Measurements from ENCODE around the gene RAB11FIP4.

The RAB11FIP4 gene

DNA sequence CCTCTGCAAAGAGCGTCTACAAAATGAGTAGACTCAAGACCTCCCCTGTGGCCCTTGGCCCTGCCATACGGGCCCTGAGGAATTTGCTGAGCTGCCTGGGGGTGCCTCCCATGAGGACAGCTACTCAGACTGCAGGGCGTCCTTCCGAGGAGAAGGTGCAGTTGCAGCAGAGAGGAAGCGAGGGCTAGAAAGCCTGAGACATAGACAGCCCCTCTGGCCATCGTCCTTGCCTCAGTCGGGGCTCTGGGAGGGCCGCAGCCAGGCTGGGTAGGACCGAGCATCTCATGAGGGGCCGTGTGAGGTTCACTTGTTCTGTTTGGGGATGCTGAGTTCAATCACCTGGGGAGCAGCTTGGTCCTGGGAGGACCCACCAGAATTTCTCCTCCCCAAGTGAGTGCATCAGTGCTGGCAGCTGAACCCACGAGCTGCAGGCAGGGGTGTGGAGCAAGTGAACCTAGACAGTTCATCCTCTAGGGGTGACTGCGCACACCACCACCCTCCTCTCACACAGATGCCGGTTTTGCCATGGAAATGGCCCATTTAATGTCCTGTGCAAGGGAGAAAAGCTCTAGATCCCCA lies 20.3 kb downstream of the RAB11FIP4 start:
- DNase-seq (ENCODE audit: low read depth) = no peak

DNA sequence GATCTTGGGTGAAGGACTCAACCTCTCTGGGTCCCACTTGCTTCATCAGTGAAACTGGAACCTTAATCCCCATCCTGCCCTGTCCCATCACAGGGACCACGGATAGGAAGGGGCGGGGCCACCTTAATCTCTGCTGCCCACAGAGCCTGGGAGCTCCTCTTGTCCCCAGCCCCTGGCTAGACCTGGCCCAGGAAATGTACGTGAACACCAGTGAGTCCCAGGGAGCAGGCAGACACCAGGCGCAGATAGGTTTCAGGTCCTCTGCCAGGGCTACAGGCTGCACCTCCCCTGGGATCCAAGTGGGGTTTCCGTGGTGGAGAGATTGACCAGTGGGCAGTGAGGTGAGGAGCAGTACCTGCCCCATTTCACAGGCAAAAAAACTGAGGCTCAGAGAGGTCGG lies 21.0 kb downstream of the RAB11FIP4 start:
- DNase-seq (ENCODE audit: low read depth) = no peak

DNA sequence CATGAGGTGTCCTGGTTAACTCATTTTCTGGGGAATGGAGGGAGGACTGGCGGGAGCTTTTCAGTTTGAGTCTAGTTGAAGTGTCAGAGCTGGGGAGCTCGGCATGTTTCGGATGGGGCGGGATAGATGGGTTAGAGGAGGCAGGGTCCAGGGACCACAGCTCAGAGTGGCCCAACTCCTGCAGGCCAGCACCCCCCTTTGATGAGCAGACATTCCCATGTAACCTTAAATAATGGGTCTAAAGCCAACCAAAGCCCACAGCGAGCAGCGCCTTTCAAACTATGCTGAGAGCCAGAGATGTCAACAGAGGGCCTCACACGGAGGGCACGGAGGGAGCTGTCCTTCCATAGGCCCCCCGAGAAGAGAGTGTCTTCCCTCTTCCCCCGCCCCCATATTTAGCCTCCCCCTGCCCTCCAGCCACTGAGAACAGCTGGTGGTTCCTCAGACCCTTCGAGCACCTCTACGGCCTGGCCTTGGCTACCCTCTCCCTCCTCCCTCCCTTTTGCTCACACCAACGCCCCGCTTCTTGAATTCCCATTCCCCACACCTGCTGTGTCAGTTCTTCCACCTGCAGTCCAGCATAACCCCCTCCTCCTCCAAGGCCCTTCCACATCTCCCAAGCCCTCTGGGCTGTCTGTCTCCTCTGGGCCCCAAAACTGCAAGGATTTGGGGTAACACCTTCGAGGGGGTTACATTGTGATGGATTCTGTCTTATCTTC lies 21.8 kb downstream of the RAB11FIP4 start:
- no peak for DNase-seq (ENCODE audit: low read depth)

DNA sequence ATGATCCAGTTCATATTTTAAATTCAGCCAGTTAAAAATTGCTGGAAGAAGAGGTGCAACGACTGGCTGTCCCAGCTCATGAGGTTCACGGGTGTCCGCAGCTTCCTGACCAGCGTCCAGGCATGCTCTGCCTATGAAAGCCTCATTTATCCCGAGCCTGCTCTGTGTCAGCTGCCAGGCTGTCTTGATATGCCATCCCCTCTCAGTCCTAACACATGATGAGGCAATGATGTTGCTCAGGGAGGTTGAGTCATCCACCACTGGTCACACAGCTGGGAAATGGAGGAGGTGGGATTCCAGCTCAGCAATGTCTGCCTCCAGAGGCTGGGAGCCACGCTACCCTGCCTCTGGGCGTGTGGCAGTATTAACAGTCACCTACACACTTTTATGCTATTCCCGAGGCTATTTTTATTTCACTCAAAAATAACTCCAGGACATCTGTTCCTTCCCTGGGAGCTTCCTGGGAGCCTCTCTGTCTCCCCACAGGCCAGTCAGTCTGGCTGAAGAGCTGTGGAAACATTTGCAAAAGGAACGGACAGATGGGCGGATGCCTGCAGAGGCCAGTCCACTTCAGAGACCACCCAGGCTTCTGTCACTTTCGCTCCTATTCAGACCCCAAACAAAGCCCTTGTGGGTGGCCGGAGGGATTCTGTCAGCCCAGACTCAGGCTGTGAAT lies 22.5 kb downstream of the RAB11FIP4 start:
- no peak for DNase-seq (ENCODE audit: low read depth)

DNA sequence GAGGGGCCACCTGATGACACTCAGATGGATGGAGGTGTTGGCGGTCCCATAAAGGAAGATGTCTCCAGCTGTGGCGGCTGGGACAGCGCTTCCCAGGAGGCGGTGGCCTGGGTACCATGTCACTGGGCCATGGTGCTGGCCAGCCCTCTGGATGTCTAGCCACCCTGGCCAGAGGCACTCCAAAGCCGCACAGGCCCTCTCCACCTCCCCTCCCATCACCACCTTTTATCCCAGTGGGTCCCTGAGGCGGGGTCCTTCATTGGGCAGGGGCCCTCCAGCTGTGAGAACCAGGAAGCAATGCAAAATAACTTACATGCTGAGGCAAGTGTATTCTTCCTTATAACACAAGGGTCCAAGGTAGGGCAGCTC lies 23.1 kb downstream of the RAB11FIP4 start:
- DNase-seq (ENCODE audit: low read depth) = no peak

DNA sequence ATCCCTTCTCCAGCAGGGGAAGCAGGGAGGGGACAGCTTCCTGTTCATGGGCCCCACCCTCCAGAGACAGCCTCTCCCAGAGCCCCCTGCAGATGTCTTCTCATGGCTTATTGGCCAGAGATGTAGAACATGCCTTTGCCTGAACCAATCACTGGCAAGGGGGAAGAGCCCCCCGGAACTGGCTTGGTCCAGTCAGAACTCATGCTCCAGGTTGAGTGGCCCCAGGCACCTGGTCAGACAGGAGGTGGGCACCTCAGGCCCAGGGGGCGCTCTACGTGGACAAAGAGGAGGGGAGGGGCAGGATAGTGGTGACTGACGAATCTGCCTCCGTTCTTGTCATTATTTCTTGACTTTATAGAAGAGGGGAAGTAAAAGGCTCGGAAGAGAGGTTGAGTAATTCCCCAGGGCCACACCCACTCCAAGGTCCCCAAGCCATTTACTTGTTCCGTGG lies 23.6 kb downstream of the RAB11FIP4 start:
- DNase-seq (ENCODE audit: low read depth) = no peak

DNA sequence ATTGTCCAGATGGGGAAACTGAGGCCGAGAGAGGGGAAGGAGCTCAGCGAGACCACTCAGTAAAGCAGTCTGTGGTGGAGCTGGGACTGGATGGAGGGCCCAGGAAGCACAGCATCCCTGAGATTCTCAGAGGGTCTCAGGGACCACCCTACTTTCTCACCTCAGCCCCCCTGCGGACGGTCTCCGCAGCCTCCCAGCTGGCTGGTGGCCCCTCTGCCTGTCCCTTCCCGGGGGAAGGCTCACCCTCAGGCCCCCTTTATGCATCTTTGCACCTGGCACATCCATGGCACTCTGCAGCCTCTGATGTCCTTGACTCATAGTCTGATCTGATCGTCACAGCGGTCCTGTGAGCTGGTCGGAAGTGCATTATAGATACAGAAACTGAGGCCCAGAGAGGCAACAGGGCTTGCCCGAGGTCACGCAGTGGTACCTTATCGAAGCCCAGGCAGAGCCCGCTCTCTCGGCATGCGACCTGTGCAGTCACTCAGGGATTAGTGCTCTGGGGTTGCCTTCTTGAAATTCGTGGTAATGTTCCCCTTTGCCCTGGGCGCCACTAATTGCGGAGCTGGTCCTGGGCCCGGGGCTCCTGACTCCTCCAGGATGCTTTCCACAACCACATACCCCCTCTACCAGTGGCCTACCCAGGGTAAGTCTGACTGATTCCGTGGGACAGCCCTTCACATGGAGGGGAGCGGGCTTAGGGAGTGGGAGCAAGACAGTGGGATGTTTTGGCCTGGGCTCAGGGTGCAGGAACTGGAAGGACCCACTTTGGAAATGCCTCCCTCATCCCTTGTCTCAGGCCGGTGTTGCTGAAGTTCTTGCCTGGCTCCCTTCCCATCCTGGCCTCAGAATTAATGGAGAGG lies 24.4 kb downstream of the RAB11FIP4 start:
- DNase-seq (ENCODE audit: low read depth) = no peak

DNA sequence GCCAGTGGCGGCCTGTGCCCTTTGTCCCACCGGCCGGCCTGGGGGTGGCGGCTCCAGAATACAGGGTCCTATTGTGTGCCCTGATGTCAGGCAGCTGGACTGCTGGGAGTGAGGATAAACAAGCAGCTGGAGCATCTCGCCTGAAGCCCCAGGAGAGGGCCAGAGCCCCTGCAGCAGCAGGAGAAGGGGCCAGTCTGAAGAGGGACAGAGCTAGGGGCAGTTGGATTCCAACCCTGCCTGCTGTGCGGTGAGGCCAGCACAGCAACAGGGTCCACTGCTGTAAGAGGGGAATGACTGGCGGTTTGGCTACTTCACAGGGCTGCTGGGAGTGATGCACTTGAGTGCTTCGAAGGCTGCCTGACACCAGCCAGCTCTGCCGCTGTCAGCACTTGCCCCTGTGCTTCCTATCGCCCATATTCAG lies 25.0 kb downstream of the RAB11FIP4 start:
- DNase-seq (ENCODE audit: low read depth) = no peak

DNA sequence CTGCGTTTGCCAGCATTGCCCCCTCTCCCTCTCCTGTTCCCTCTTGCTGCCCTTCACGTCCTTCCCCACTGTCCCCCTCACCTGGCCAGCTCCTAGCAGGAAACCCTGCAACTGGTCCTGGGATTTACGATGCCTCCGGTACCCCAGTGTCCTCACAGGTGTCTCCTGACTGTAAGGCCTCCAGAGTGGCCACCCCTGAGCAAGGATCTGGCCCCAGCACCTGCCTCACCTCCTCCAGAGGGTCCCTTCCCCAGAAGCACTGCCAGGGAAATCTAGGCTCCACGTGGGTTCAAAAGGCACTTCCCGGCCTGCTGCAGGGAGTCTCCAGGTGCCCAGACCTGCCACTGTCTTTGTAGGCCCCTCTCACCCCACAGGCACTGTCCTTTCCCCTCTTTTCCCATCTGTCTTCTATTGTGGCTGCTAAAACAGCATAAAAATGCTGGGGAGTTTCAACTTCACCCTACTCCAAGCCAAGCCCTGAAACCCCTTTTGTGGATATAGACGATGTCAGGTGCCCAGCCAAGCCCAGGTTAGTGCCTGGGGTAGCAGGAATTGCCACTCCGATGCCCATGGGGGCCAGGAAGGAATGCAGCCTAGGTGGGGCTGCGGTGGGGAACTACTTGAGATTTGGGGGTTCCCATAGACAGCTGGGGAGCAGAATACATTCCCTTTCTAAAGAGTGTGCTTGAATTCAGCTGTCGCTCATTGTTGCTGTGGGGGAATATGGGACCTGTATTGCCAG lies 25.7 kb downstream of the RAB11FIP4 start:
- DNase-seq (ENCODE audit: low read depth) = no peak

DNA sequence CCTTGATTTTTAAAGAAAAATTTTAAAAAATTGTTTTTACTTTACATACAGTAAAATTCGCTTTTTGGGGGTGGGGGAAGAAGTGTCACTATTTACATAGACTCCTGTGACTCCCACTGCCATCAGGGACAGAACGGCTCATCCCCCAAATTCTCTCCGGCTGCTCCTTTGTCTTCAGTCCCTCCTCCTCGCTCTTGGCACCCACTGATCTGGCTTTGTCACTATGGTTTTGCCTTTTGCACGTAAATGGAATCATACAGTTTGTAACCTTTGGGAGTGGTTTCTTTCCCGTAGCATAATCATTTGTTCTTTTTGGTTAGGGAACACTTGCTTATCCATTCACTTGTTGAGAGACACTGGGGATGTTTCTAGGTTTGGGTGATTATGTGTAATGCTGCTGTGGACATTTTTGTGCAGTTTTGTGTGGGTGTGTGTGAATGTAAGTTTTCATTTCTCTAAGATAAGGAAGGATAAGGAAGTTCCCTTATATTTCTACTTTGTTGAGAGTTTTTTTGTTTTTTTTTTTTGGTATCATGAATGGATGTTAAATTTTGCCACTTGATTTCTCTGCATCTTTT lies 27.4 kb downstream of the RAB11FIP4 start:
- DNase-seq (ENCODE audit: low read depth) = no peak

DNA sequence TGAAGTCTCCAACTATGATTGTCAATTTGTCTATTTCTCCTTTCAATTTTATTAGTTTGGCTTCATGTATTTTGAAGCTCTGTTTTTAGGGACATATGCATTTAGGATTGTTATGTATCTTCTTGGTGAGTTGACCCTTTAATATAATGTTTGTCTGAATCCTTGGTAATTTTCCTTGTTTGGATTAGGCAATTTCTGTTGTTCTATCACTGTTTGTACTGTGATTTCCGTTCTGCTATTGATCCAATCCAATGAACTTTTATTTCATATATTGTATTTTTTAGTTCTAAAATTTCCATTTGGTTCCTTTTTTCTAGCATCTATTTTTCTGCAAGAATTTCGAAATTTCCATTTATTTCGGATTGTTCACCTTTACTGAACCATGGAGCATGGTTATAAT lies 31.0 kb downstream of the RAB11FIP4 start:
- no peak for DNase-seq (ENCODE audit: low read depth)

DNA sequence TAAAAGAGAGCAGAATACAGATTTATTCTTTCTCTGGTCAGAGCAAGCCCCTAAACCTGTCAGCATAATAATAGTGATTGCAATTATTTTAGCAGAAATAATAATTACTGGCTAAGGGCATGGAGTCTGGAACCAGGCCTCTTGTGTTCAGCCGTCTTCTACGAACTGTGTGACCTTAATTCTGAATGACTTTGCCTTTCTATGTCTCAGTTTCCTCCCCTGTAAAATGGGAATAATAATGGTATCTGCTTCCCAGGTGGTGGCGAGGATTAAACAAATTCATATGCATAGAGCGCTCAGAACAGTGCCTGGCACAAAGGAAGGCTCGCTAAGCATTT lies 33.4 kb downstream of the RAB11FIP4 start:
- DNase-seq (ENCODE audit: low read depth) = no peak

DNA sequence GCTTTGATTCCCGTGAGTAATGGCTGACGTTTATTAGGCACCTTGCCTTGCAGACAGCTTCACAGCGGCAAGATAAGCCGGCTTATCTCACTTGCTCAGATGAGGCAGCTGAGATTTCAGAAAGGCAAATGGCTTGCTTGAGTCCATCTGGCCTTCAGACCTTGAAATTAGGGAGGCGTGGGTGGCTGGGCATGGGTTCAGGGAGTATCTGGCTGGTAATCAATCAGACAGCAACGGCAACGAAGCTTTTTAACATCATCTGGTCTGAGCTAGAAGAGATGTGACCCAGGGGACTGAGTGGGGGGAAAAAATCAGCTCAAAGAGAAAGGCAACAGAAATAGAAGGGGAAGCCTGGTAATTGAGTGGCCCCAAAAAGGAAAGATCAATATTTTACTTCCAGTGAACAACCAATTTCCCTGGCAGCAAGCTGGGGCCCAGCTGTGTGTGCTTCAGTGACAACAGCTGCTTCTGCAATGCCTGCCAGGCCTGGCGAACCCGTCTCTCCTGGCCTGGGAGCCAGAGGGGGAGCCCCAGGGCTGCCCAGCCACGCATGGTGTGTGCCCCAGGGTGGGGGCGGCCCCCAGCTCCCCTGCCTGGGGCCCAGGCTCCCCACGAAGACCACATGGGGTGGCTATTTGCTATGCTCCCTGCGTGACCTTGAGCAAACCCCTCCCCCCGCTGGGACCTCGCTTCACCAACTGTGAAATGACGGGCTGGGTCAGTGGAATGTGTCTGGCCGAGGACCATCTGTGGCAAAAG lies 34.0 kb downstream of the RAB11FIP4 start:
- no peak for DNase-seq (ENCODE audit: low read depth)

DNA sequence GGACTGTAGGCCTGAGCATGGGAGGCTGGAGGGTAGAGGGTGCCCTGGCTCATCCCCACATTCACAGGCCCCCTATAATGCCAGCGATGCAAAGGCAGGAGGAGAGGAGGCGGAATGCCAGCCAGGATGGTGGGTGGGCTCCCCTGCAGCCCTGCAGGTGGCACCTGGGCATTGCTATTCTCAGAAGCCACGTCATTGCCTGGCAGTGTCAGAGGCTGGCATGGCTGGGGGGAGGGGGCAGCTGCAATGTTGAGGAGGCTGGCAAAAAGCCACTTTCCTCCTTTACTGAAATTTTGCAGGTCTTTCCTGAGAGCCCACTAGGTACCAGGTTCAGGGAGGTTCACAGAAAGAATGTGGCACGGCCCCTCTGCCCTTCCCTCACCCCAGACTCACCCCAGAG lies 36.2 kb downstream of the RAB11FIP4 start:
- no peak for DNase-seq (ENCODE audit: low read depth)

DNA sequence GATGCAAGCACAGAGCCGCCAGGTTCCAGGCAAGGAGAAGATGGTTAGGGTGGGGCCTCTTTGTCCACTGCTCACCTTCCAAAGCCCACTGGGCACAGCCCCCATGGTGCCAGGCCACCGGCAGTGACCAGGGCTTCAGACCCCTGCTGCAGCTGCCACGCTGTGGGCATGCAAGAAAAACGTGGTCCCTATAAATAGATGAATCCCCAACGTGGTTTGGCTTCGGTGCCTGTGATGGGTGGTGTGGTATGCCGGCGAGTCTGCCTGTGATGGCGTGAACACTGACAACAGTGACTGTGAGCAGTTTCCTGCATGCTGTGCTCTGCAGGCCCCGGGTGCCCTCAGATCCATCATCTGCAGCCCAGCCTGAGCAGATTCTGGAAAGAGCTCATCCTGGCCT lies 36.6 kb downstream of the RAB11FIP4 start:
- DNase-seq (ENCODE audit: low read depth) = no peak

DNA sequence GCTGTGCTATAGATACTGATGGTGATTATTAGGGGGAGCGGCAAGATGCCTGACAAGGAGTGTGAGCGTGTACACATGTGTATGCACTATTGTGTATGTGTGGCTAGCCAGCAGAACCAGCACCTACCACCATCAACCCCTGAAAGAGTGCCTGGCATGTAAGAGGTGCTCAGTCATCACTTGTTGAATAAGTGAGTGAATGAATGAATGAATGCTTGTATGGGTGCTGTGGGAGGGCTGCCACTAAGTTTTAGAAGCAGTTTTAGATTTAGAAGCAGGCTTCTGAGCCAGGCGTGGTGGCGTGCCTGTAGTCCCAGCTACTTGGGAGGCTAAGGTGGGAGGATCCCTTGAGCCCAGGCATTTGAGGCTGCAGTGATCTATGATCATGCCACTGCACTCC lies 37.0 kb downstream of the RAB11FIP4 start:
- DNase-seq (ENCODE audit: low read depth) = no peak

DNA sequence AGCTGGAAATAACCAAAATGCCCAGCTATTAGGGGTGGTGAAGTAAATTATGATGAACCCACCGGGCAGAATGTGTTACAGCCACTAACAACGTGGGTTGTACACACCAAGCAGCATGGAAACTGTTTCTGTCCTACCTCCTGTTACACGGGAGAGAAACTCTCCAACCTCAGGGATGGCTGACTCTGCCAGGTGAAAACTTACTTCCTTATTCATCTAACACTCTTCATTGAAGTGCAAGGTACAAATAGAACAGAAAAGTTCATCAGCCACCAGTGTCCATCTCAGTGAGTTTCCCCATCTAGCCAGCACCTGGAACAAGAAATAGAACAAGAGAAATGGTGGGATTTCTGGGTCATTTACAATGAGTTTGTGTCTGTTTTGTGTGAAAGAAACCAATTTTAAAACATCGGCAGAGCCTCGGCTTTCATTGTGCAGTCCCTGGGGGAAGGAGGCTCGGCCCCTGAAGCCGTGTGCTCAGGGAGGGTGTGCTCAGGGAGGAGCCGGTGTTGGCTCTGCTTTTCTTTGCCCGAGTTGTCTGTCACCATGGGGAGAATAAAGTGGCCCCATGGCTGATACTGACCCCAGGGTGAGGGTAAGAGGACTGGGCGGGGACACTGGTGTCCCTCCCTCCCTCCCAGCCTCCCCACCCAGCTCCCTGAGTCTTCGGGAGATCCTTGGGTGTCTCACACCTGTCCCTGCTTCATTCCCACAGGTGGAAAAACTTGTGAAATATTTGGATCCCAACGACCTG lies 39.8 kb downstream of the RAB11FIP4 start:
- DNase-seq (ENCODE audit: low read depth) = no peak

DNA sequence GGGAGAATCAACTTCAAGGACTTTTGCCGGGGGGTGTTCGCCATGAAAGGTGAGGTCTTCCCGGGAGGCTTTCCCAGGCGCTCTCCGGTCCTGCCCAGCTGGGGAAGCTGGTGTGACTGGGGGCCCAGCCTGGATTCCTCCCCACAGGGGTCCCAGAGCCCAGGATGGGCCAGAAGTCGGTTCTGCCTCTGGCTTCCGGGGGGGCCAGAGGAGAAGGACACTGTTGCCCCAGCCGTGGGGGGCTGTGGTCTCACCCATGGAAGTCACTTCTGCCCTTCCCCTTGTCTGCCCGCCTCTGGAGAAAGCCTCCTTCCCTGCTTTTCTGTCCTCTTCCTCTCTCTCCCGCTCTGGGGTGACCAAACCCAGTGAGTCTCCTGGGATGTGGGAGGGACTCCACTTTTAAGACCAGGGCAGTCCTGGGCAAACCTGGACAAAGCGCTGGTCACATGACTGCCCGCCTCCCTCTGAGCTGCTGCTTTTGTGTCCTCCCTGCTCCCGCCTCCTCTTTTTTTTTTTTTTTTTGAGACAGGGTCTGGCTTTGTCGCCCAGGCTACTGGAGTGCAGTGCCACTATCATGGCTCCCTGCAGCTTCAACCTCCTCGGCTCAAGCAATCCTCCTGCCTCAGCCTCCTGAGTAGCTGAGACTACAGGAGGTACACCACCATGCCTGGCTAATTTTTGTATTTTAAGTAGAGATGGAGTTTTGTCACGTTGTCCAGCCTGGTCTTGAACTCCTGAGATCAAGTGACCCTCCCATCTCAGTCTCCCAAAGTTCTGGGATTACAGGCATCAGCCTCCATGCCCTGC lies 40.6 kb downstream of the RAB11FIP4 start:
- DNase-seq (ENCODE audit: low read depth) = no peak
